H1 (cell line): ENCODE results near the gene MYL7. TPM values are rescaled to one million over a fixed set of nuclear protein-coding genes. Genes with fewer than 3 reads are reported as not detected.
A peak's percentile ranks its signal among the peaks of the same experiment; 100 is the strongest.

Experiments used
- CTCF ChIA-PET: fragments of 300-600 bp; sonication (Branson Sonifier 250); formaldehyde crosslinking; loops from one replicate; lab custom pipeline; 2021; ENCODE audit not compliant: partially characterized antibody; lab: Charles Lee
- POLR2A ChIA-PET: fragments of 300-600 bp; sonication (Branson Sonifier 250); formaldehyde crosslinking; loops from one replicate; lab custom pipeline; 2021; ENCODE audit warnings: inconsistent platforms; ENCODE audit not compliant: partially characterized antibody; lab: Charles Lee
- DNase-seq, 2 experiments: peaks; one replicate each; pipeline versions ENCODE4 v3.0.0 to v3.0.0-alpha.2; 2010 to 2022; ENCODE audit warnings: low spot score in 2 of 2, low read depth in 1 of 2, mixed read lengths in 1 of 2
- FAIRE-seq: peaks from 2 replicates; lab custom pipeline; 2011; peaks lifted over from hg19 to GRCh38; lab: Jason Lieb, UNC
- H2AFZ ChIP-seq: 2 replicates; pipeline ENCODE4 v1.8.1; 2012; ENCODE audit warnings: low read length, inconsistent platforms
- H2AK5ac ChIP-seq: 2 replicates; pipeline ENCODE4 v1.6.1; 2013; ENCODE audit warnings: low read depth, low read length
- H2BK120ac ChIP-seq: replicated peaks from 2 replicates; pipeline ENCODE3; 2013; ENCODE audit warnings: low read depth, low read length, inconsistent platforms
- H2BK12ac ChIP-seq: 2 replicates; pipeline ENCODE4 v1.6.1; 2013; ENCODE audit warnings: low read depth, low read length
- H2BK15ac ChIP-seq: 2 replicates; pipeline ENCODE4 v1.6.1; 2013; ENCODE audit warnings: low read length
- H2BK20ac ChIP-seq: 2 replicates; pipeline ENCODE4 v1.6.1; 2013; ENCODE audit warnings: low read length
- H2BK5ac ChIP-seq: 2 replicates; pipeline ENCODE4 v1.6.1; 2013; ENCODE audit warnings: low read depth, low read length
- H3K14ac ChIP-seq: 2 replicates; pipeline ENCODE4 v1.6.1; 2013; ENCODE audit warnings: inconsistent platforms; ENCODE audit not compliant: insufficient read length
- H3K18ac ChIP-seq: 2 replicates; pipeline ENCODE4 v1.6.1; 2013; ENCODE audit warnings: low read length; ENCODE audit errors: extremely low read depth
- H3K23ac ChIP-seq: 2 replicates; pipeline ENCODE4 v1.6.1; 2013; ENCODE audit warnings: inconsistent platforms; ENCODE audit not compliant: insufficient read length
- H3K23me2 ChIP-seq: 2 replicates; pipeline ENCODE4 v1.6.1; 2013; ENCODE audit warnings: low read depth, low read length
- H3K27ac ChIP-seq: 2 replicates; pipeline ENCODE4 v1.6.1; 2011; ENCODE audit warnings: low read depth, low read length, inconsistent platforms
- H3K27me3 ChIP-seq, 4 experiments: replicated peaks in 1 of 4; 1 replicate in 1 of 4; 2 replicates in 3 of 4; pipeline versions ENCODE4 v1.6.1 to v1.8.1; 2011 to 2013; ENCODE audit warnings: low read length in 3 of 4, mild to moderate bottlenecking in 3 of 4, inconsistent platforms in 2 of 4, mixed read lengths in 2 of 4, moderate library complexity in 1 of 4; ENCODE audit not compliant: control insufficient read depth in 3 of 4, insufficient read depth in 3 of 4; ENCODE audit errors: extremely low read depth in 1 of 4
- H3K36me3 ChIP-seq, 4 experiments: 2 replicates each; pipeline versions ENCODE4 v1.6.1 to v1.8.1; 2011 to 2013; ENCODE audit warnings: mild to moderate bottlenecking in 4 of 4, low read length in 3 of 4, moderate library complexity in 2 of 4, control low read depth in 1 of 4, inconsistent platforms in 1 of 4; ENCODE audit not compliant: insufficient read depth in 4 of 4, control insufficient read depth in 2 of 4
- H3K4ac ChIP-seq: replicated peaks from 2 replicates; pipeline ENCODE3; 2013; ENCODE audit warnings: low read length, low read depth, mixed read lengths, inconsistent platforms; ENCODE audit not compliant: insufficient read length
- H3K4me1 ChIP-seq, 4 experiments: replicated peaks in 1 of 4; 1 replicate in 1 of 4; 2 replicates in 3 of 4; pipeline versions ENCODE4 v1.6.1 to v1.8.1; 2011 to 2013; ENCODE audit warnings: low read length in 3 of 4, inconsistent platforms in 2 of 4, mixed read lengths in 1 of 4; ENCODE audit not compliant: insufficient read depth in 4 of 4, control insufficient read depth in 3 of 4
- H3K4me2 ChIP-seq, 2 experiments: 2 replicates each; pipeline versions ENCODE4 v1.6.1 to v1.8.1; 2011 to 2013; ENCODE audit warnings: low read depth in 2 of 2, low read length in 2 of 2, control low read depth in 1 of 2, inconsistent platforms in 1 of 2, mild to moderate bottlenecking in 1 of 2; ENCODE audit not compliant: insufficient read depth in 1 of 2
- H3K4me3 ChIP-seq, 4 experiments: fragments of 200-600, 300-600 bp in 1 of 4; sonication (generic), shearing (Covaris generic), sonication (Bioruptor Twin) in 1 of 4; 2 replicates each; pipeline versions ENCODE4 v1.5.1 to v1.8.1; 2011 to 2016; ENCODE audit warnings: low read length in 4 of 4, low read depth in 3 of 4, control low read depth in 2 of 4, inconsistent platforms in 2 of 4, mild to moderate bottlenecking in 2 of 4, mixed read lengths in 1 of 4, moderate library complexity in 1 of 4; ENCODE audit not compliant: insufficient read depth in 2 of 4; ENCODE audit errors: extremely low read depth in 1 of 4
- H3K56ac ChIP-seq: replicated peaks from 2 replicates; pipeline ENCODE3; 2013; ENCODE audit warnings: low read depth, mild to moderate bottlenecking, mixed read lengths, low read length, inconsistent platforms; ENCODE audit not compliant: insufficient read length
- H3K79me1 ChIP-seq: 2 replicates; pipeline ENCODE4 v1.6.1; 2013; ENCODE audit warnings: low read depth, low read length, control low read depth
- H3K79me2 ChIP-seq, 2 experiments: 2 replicates each; pipeline versions ENCODE4 v1.6.1 to v1.8.1; 2012 to 2013; ENCODE audit warnings: low read length in 2 of 2, mild to moderate bottlenecking in 2 of 2, inconsistent platforms in 1 of 2; ENCODE audit not compliant: insufficient read depth in 2 of 2, control insufficient read depth in 1 of 2
- H3K9ac ChIP-seq, 4 experiments: replicated peaks in 1 of 4; 1 replicate in 1 of 4; 2 replicates in 3 of 4; pipeline versions ENCODE4 v1.6.1 to v1.8.1; 2011 to 2013; ENCODE audit warnings: low read depth in 3 of 4, low read length in 3 of 4, control low read depth in 2 of 4, mild to moderate bottlenecking in 2 of 4, moderate library complexity in 2 of 4, inconsistent platforms in 1 of 4; ENCODE audit errors: extremely low read depth in 1 of 4
- H3K9me3 ChIP-seq, 2 experiments: 2 replicates each; pipeline versions ENCODE4 v1.6.1 to v1.8.1; 2012 to 2013; ENCODE audit warnings: mild to moderate bottlenecking in 2 of 2, moderate library complexity in 2 of 2, control low read depth in 1 of 2, inconsistent platforms in 1 of 2, low read depth in 1 of 2, low read length in 1 of 2, mixed read lengths in 1 of 2; ENCODE audit not compliant: insufficient read depth in 2 of 2
- H4K20me1 ChIP-seq, 2 experiments: replicated peaks in 1 of 2; 2 replicates each; pipeline versions ENCODE3 to v1.8.1; 2011 to 2013; ENCODE audit warnings: inconsistent platforms in 2 of 2, low read length in 2 of 2, mild to moderate bottlenecking in 1 of 2; ENCODE audit not compliant: insufficient read depth in 2 of 2, control insufficient read depth in 1 of 2
- H4K5ac ChIP-seq: 2 replicates; pipeline ENCODE4 v1.6.1; 2013; ENCODE audit warnings: low read length, low read depth, mixed read lengths, inconsistent platforms; ENCODE audit not compliant: insufficient read length
- H4K8ac ChIP-seq: 2 replicates; pipeline ENCODE4 v1.8.0; 2013; ENCODE audit warnings: mild to moderate bottlenecking, moderate library complexity, low read length, inconsistent platforms; ENCODE audit not compliant: insufficient read depth; ENCODE audit errors: extremely low read depth
- H4K91ac ChIP-seq: replicated peaks from 2 replicates; pipeline ENCODE3; 2013; ENCODE audit warnings: low read length, mixed read lengths, inconsistent platforms; ENCODE audit not compliant: insufficient read length
- ASH2L ChIP-seq: fragments of 200-600, 300-600 bp; sonication (generic); IDR thresholded peaks from one replicate; pipeline ENCODE4 v1.7.1; 2017; ENCODE audit warnings: low read length
- GABPA ChIP-seq: IDR thresholded peaks from 2 replicates; pipeline ENCODE4 v1.6.1; 2011; ENCODE audit warnings: mild to moderate bottlenecking, low read length, moderate library complexity, borderline replicate concordance; ENCODE audit not compliant: insufficient read depth
- RAD21 ChIP-seq, 2 experiments: IDR thresholded peaks in 1 of 2; conservative IDR thresholded peaks in 1 of 2; 2 replicates each; pipeline ENCODE4 v1.6.1; 2011; ENCODE audit warnings: low read depth in 2 of 2, low read length in 2 of 2, improper control_type of control experiment in 1 of 2, inconsistent platforms in 1 of 2, mild to moderate bottlenecking in 1 of 2, moderate library complexity in 1 of 2
- TAF1 ChIP-seq: IDR thresholded peaks from 2 replicates; pipeline ENCODE4 v1.6.1; 2011; ENCODE audit warnings: mild to moderate bottlenecking, low read depth, low read length
- WGBS, 2 experiments: shearing (Covaris generic) in 1 of 2; methylation state at CpG; one replicate each; pipeline versions ENCODE4 v1.1.6 to v1.1.7; 2013 to 2015; ENCODE audit warnings: low lambda C conversion rate in 2 of 2, mixed read lengths in 2 of 2, inconsistent platforms in 1 of 2, low coverage in 1 of 2, missing lambda C conversion rate in 1 of 2; ENCODE audit not compliant: insufficient replicate concordance in 2 of 2, insufficient coverage in 1 of 2, insufficient read length in 1 of 2; ENCODE audit errors: extremely low coverage in 1 of 2, missing lambda C conversion rate in 1 of 2; 5-methylcytosine and 5-hydroxymethylcytosine counted together
- polyA plus RNA-seq, 7 experiments: library from polyadenylated mRNA; depleted of rRNA in 3 of 7; stranded (reverse) in 5 of 7; unstranded in 2 of 7; fragments of >200 nt in 5 of 7; fragments of 200-250 nt in 2 of 7; gene quantifications; 1 replicate in 5 of 7; 2 replicates in 1 of 7; 4 replicates in 1 of 7; pipeline versions ENCODE4 v1.2.1 to v1.2.3, GENCODE V29; 2011 to 2013; ENCODE audit warnings: missing spikeins in 2 of 7, mixed read lengths in 2 of 7
- total RNA-seq: library from RNA; stranded (reverse); fragmentation: NEBNext Ultra II Directional; extraction: Animal tissue kit (Norgen Biotek cat#: 25700); gene quantifications from 2 replicates; pipeline ENCODE4 v1.2.1, GENCODE V29; 2021
- TF ChIP-seq, protein P1 (sequence below): IDR thresholded peaks from 2 replicates; pipeline ENCODE4 v1.6.1; 2012; ENCODE audit warnings: low read length, inconsistent platforms
- TF ChIP-seq, protein P2 (sequence below), 3 experiments: IDR thresholded peaks; 1 replicate in 2 of 3; 2 replicates in 1 of 3; pipeline versions ENCODE4 v1.5.1 to v1.6.1; 2011; ENCODE audit warnings: low read length in 3 of 3, mild to moderate bottlenecking in 3 of 3, inconsistent platforms in 2 of 3, low read depth in 1 of 3, moderate library complexity in 1 of 3; ENCODE audit not compliant: insufficient read depth in 1 of 3; ENCODE audit errors: control extremely low read depth in 1 of 3

Gene MYL7
- total and polyA plus RNA-seq, 2 of the 8 experiments (the other 6 are each of a cell fraction or from before 2014, with no cell fraction given) = 3.3 to 3.4 TPM

DNA sequence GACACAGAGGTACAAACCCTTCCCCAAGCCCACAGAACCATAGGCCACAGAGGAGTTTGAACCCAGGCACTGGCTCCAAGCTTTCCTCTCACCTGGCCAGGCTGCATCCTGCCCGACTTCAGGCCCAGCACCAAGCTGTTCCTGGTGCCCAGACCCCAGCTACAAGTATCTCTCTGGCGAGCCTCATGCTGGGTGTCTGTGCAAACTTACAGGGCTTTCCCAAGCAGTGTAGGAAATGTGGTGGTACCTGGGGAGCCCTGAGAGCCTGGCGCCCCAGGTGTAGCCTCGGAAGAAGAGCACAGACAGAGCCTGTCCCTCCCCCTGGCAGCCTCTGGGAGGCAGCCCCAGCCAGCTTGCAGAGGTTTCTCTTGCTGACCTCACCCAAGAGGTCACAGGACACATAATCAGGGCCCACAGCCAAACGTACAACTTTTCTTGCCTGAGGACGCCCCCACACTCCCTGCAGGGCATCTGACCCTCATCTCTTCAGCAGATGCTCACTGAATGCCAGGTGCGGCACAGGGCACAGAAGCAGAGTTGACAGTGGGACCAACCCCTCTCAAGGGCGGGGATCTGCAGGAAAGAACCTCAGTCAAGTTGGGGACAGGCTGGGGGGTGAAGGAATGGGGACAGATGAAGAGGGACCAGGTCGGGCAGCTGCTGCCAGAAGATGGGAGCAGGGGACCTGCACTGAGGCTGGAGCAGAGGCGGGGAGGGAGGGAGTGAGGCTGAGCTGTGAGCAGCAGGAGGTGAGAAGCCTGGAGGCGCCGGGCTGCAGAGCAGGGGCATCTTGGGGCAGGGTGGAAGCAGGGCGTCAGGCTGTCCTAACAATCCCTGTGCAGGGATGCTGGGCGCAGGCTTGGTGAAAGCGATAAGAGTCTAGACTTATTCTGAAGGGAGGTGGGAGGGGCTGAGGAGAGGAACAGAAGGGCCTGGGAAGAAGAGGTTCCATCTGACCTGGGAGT, 16.3 kb upstream of the MYL7 start:
- Histone ChIP-seq H3K18ac (no peak overlapping the region), H4K91ac (no peak overlapping the region), H3K79me1 (no peaks in the 10 kb centered on the region), H3K23ac (no peak overlapping the region), H2BK15ac (no peak overlapping the region), H3K4me3 (no peak overlapping the region), H4K5ac (no peak overlapping the region), H3K36me3 (no peaks in the 10 kb centered on the region), H3K4me1 (no peaks in the 10 kb centered on the region), H3K27ac (no peak overlapping the region), H2BK20ac (no peak overlapping the region), H3K56ac (no peak overlapping the region), H3K79me2 (no peaks in the 10 kb centered on the region), H3K4ac (no peak overlapping the region), H3K27me3 (no peaks in the 10 kb centered on the region; a peak in 1 of 7 replicates), H2BK120ac (no peak overlapping the region), H2BK12ac (no peak overlapping the region), H2AFZ (no peak overlapping the region; the same call in 1 of the 2 replicates), H3K14ac (no peak overlapping the region), H3K9ac (no peak overlapping the region), H4K8ac (peak overlapping the region; percentile 35; the same call in 1 of the 2 replicates), H3K23me2 (no peaks in the 10 kb centered on the region), H2AK5ac (no peak overlapping the region), H3K9me3 (no peaks in the 10 kb centered on the region), H4K20me1 (no peaks in the 10 kb centered on the region), H3K4me2 (no peak overlapping the region), H2BK5ac (no peak overlapping the region)
- DNase-seq (no peak), FAIRE-seq (no peak)
- WGBS, 2 experiments = 77% methylated on average over 15 of the region's 15 CpGs; no CpG with 5 or more reads in 1 of the 2 experiments
- TF ChIP-seq, protein P1, sequence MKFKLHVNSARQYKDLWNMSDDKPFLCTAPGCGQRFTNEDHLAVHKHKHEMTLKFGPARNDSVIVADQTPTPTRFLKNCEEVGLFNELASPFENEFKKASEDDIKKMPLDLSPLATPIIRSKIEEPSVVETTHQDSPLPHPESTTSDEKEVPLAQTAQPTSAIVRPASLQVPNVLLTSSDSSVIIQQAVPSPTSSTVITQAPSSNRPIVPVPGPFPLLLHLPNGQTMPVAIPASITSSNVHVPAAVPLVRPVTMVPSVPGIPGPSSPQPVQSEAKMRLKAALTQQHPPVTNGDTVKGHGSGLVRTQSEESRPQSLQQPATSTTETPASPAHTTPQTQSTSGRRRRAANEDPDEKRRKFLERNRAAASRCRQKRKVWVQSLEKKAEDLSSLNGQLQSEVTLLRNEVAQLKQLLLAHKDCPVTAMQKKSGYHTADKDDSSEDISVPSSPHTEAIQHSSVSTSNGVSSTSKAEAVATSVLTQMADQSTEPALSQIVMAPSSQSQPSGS = no peak
- TF ChIP-seq, protein P2, sequence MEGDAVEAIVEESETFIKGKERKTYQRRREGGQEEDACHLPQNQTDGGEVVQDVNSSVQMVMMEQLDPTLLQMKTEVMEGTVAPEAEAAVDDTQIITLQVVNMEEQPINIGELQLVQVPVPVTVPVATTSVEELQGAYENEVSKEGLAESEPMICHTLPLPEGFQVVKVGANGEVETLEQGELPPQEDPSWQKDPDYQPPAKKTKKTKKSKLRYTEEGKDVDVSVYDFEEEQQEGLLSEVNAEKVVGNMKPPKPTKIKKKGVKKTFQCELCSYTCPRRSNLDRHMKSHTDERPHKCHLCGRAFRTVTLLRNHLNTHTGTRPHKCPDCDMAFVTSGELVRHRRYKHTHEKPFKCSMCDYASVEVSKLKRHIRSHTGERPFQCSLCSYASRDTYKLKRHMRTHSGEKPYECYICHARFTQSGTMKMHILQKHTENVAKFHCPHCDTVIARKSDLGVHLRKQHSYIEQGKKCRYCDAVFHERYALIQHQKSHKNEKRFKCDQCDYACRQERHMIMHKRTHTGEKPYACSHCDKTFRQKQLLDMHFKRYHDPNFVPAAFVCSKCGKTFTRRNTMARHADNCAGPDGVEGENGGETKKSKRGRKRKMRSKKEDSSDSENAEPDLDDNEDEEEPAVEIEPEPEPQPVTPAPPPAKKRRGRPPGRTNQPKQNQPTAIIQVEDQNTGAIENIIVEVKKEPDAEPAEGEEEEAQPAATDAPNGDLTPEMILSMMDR (IDR thresholded peaks at IDR 0.05; ENCODE audit: control extremely low read depth in 1 of 3, insufficient read depth in 1 of 3, low read depth in 1 of 3, low read length in 3 of 3) = peak; percentile 19 to 48 (median 45)
- no peak for TF ChIP-seq GABPA
- no peak for TF ChIP-seq TAF1
- no peak for TF ChIP-seq ASH2L
- TF ChIP-seq RAD21 (IDR thresholded peaks at IDR 0.05 in 1 of 2, conservative IDR thresholded peaks at IDR 0.05 in 1 of 2; ENCODE audit: low read depth in 2 of 2, low read length in 2 of 2) = peak; percentile 49 to 58
- ChIA-PET CTCF (interaction anchor here (0.7 to 2.5 kb wide), 8 partner anchors 9 to 55 kb away, joined by 3 to 8 read pairs (median 3); no protein-coding TSS in a partner anchor), POLR2A (interaction anchor here (1.4 kb wide), 1 partner anchor 10 kb away, joined by 3 read pairs; no protein-coding TSS in a partner anchor)
